ENCODE data around the gene LMCD1.

Gene LMCD1

DNA sequence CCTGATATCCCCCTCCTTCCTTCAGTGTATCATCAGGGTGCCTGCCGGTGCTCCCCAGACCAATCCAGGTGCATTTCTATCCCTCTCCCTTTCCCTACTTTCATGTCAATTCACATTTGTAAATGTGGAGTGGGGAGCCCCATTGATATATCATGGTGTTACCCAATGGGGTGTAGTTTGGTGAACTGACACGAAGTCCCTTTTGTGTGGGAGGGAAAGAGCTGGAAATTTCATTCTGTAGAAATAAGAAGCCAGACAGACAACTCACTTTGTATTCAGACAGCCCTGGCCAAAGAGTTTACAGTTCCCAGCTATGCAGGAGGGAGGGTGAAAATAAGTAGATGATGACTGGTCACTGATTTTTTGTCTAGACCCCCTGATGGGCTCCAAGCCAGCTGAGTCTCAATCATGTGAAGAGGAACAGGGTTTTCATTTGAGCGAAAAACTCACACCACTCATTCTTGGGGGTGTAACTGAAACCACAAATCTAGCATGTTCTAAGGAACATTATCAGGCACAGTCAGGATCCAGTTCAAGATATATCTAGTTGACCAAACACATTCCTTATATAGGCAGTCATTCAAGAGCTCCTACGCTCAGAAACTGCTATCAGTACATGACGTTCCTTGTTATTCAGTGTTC is 58.9 kb downstream of the LMCD1 start:
- no peaks in the 10 kb centered on the region; the same call in 1 of the 2 replicates for H3K9me3 ChIP-seq (ENCODE audit: insufficient read depth, low read depth, low read length)
- no peaks in the 10 kb centered on the region for H3K79me2 ChIP-seq (ENCODE audit: insufficient read depth, low read length)
- no peaks in the 10 kb centered on the region for H3K4me1 ChIP-seq (ENCODE audit: insufficient read depth, low read length, poor library complexity, severe bottlenecking)
- no peak overlapping the region for H3K9ac ChIP-seq (ENCODE audit: low read depth, low read length, poor library complexity, severe bottlenecking)
- TF ChIP-seq EZH2phosphoT487 (IDR thresholded peaks at IDR 0.05; ENCODE audit: borderline replicate concordance) = no peak
- TF ChIP-seq, protein P1, sequence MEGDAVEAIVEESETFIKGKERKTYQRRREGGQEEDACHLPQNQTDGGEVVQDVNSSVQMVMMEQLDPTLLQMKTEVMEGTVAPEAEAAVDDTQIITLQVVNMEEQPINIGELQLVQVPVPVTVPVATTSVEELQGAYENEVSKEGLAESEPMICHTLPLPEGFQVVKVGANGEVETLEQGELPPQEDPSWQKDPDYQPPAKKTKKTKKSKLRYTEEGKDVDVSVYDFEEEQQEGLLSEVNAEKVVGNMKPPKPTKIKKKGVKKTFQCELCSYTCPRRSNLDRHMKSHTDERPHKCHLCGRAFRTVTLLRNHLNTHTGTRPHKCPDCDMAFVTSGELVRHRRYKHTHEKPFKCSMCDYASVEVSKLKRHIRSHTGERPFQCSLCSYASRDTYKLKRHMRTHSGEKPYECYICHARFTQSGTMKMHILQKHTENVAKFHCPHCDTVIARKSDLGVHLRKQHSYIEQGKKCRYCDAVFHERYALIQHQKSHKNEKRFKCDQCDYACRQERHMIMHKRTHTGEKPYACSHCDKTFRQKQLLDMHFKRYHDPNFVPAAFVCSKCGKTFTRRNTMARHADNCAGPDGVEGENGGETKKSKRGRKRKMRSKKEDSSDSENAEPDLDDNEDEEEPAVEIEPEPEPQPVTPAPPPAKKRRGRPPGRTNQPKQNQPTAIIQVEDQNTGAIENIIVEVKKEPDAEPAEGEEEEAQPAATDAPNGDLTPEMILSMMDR (conservative IDR thresholded peaks at IDR 0.05; ENCODE audit: low read length) = no peak
- no peaks in the 10 kb centered on the region for H3K36me3 ChIP-seq (ENCODE audit: insufficient read depth, low read length)
- no peaks in the 10 kb centered on the region for H3F3A ChIP-seq (ENCODE audit: low read depth)
- no peak overlapping the region for H3K4me2 ChIP-seq (ENCODE audit: low read depth, low read length, poor library complexity, severe bottlenecking)
- H4K20me1 ChIP-seq (ENCODE audit: insufficient read depth, low read length, poor library complexity, severe bottlenecking) = no peaks in the 10 kb centered on the region
- H2AFZ ChIP-seq (ENCODE audit: low read length) = no peak overlapping the region
- H3K4me3 ChIP-seq (ENCODE audit: low read length, poor library complexity, severe bottlenecking) = no peak overlapping the region
- no peaks in the 10 kb centered on the region for H3K27me3 ChIP-seq (ENCODE audit: insufficient read depth, low read length, poor library complexity, severe bottlenecking)
- no peaks in the 10 kb centered on the region for H3K9me2 ChIP-seq (replicated peaks; ENCODE audit: low read depth, low read length)

GRCh38 chr3:8561370-8561769 is 59.7 kb downstream of the LMCD1 start:
- Histone ChIP-seq H3K79me2 (ENCODE audit: insufficient read depth, low read length) (no peaks in the 10 kb centered on the region), H3K4me1 (ENCODE audit: insufficient read depth, low read length, poor library complexity, severe bottlenecking) (no peaks in the 10 kb centered on the region), H3K9ac (ENCODE audit: low read depth, low read length, poor library complexity, severe bottlenecking) (no peak overlapping the region), H3K4me3 (ENCODE audit: low read length, poor library complexity, severe bottlenecking) (no peak overlapping the region), H3K9me3 (ENCODE audit: insufficient read depth, low read depth, low read length) (no peaks in the 10 kb centered on the region; the same call in 1 of the 2 replicates), H3K4me2 (ENCODE audit: low read depth, low read length, poor library complexity, severe bottlenecking) (no peak overlapping the region), H2AFZ (ENCODE audit: low read length) (no peak overlapping the region), H3F3A (ENCODE audit: low read depth) (no peaks in the 10 kb centered on the region), H3K36me3 (ENCODE audit: insufficient read depth, low read length) (no peaks in the 10 kb centered on the region), H3K27me3 (ENCODE audit: insufficient read depth, low read length, poor library complexity, severe bottlenecking) (no peaks in the 10 kb centered on the region), H3K9me2 (replicated peaks; ENCODE audit: low read depth, low read length) (no peaks in the 10 kb centered on the region), H4K20me1 (ENCODE audit: insufficient read depth, low read length, poor library complexity, severe bottlenecking) (no peaks in the 10 kb centered on the region)
- TF ChIP-seq EZH2phosphoT487 (IDR thresholded peaks at IDR 0.05; ENCODE audit: borderline replicate concordance) = no peak
- TF ChIP-seq, protein P1 (conservative IDR thresholded peaks at IDR 0.05; ENCODE audit: low read length) = no peak

GRCh38 chr3:8562081-8562595 is 60.5 kb downstream of the LMCD1 start:
- Histone ChIP-seq H3K36me3 (ENCODE audit: insufficient read depth, low read length) (no peaks in the 10 kb centered on the region), H3K4me3 (ENCODE audit: low read length, poor library complexity, severe bottlenecking) (no peak overlapping the region), H3K9me2 (replicated peaks; ENCODE audit: low read depth, low read length) (no peaks in the 10 kb centered on the region), H3K4me2 (ENCODE audit: low read depth, low read length, poor library complexity, severe bottlenecking) (no peak overlapping the region), H3F3A (ENCODE audit: low read depth) (no peaks in the 10 kb centered on the region), H3K27me3 (ENCODE audit: insufficient read depth, low read length, poor library complexity, severe bottlenecking) (no peaks in the 10 kb centered on the region), H2AFZ (ENCODE audit: low read length) (no peak overlapping the region), H3K9me3 (ENCODE audit: insufficient read depth, low read depth, low read length) (no peaks in the 10 kb centered on the region; the same call in 1 of the 2 replicates), H3K4me1 (ENCODE audit: insufficient read depth, low read length, poor library complexity, severe bottlenecking) (no peaks in the 10 kb centered on the region), H3K9ac (ENCODE audit: low read depth, low read length, poor library complexity, severe bottlenecking) (no peak overlapping the region), H3K79me2 (ENCODE audit: insufficient read depth, low read length) (no peaks in the 10 kb centered on the region), H4K20me1 (ENCODE audit: insufficient read depth, low read length, poor library complexity, severe bottlenecking) (no peaks in the 10 kb centered on the region)
- TF ChIP-seq, protein P1 (conservative IDR thresholded peaks at IDR 0.05; ENCODE audit: low read length) = no peak
- no peak for TF ChIP-seq EZH2phosphoT487 (IDR thresholded peaks at IDR 0.05; ENCODE audit: borderline replicate concordance)

Measured in Loucy (cell line).